Stimulated activated naive CD8-positive, alpha-beta T cell treated with anti-CD3 and anti-CD28 coated beads, Interleukin-15, Interleukin-2, amounts not matched to agents 100 ng/mL and 50 ng/mL, for 24 hours (primary cell): Measurements from ENCODE around the gene TPR.
"Not testable (repeated sequence)": the region's sequence is repeated elsewhere in the genome, so short reads cannot be mapped to it uniquely, and the experiment has no call there.

Experiments
- H3K27ac Mint-ChIP-seq: one replicate; pipeline ENCODE4 v1.8.0; 2021; ENCODE audit warnings: mild to moderate bottlenecking, mixed read lengths
- H3K27me3 Mint-ChIP-seq: one replicate; pipeline ENCODE4 v1.8.0; 2021; ENCODE audit warnings: mixed read lengths
- H3K36me3 Mint-ChIP-seq: one replicate; pipeline ENCODE4 v1.8.0; 2021; ENCODE audit warnings: low read depth, mixed read lengths
- H3K4me1 Mint-ChIP-seq: one replicate; pipeline ENCODE4 v1.8.0; 2021; ENCODE audit warnings: low read depth, mixed read lengths
- H3K4me3 Mint-ChIP-seq: one replicate; pipeline ENCODE4 v1.8.0; 2021; ENCODE audit warnings: mild to moderate bottlenecking, mixed read lengths
- H3K9me3 Mint-ChIP-seq: one replicate; pipeline ENCODE4 v1.8.0; 2021; ENCODE audit warnings: mixed read lengths

The TPR gene

GRCh38 chr1:186375152-186375928 lies at the start of gene TPR, which contains the start of gene ODR4:
TPR (minus strand) TSS chr1:186375253; CDS start chr1:186375028, 225 bp downstream.
ODR4 (plus strand) TSS chr1:186375838; CDS start chr1:186379786, 3,948 bp downstream.
- Mint-ChIP-seq H3K27ac (peak within 1 kb of the TSS; percentile 98), H3K36me3 (peaks cover 35% of the 10 kb centered on the region), H3K4me1 (peaks cover 45% of the 10 kb centered on the region), H3K9me3 (no peaks in the 10 kb centered on the region), H3K27me3 (no peaks in the 10 kb centered on the region), H3K4me3 (peak within 1 kb of the TSS; percentile 99)

GRCh38 chr1:186424539-186424938 lies 49.5 kb upstream of the TPR start:
- Mint-ChIP-seq H3K4me3 (no peak overlapping the region), H3K27ac (no peak overlapping the region), H3K36me3 (peaks cover 32% of the 10 kb centered on the region), H3K27me3 (no peaks in the 10 kb centered on the region), H3K9me3 (no peaks in the 10 kb centered on the region), H3K4me1 (no peaks in the 10 kb centered on the region)

- H3K9me3 Mint-ChIP-seq = no peaks in the 10 kb centered on the region
- no peak overlapping the region for H3K4me3 Mint-ChIP-seq
- H3K4me1 Mint-ChIP-seq = no peaks in the 10 kb centered on the region
- no peak overlapping the region for H3K27ac Mint-ChIP-seq
- no peaks in the 10 kb centered on the region for H3K27me3 Mint-ChIP-seq
- H3K36me3 Mint-ChIP-seq = peaks cover 36% of the 10 kb centered on the region
These were observed 46.4 kb upstream of the TPR start for GRCh38 chr1:186421446-186421845.

- no peak overlapping the region for H3K27ac Mint-ChIP-seq
- H3K9me3 Mint-ChIP-seq = no peaks in the 10 kb centered on the region
- H3K4me1 Mint-ChIP-seq = no peaks in the 10 kb centered on the region
- H3K4me3 Mint-ChIP-seq = no peak overlapping the region
- H3K36me3 Mint-ChIP-seq = peaks cover 35% of the 10 kb centered on the region
- H3K27me3 Mint-ChIP-seq = no peaks in the 10 kb centered on the region
These were observed 45.9 kb upstream of the TPR start for GRCh38 chr1:186420923-186421322.

DNA sequence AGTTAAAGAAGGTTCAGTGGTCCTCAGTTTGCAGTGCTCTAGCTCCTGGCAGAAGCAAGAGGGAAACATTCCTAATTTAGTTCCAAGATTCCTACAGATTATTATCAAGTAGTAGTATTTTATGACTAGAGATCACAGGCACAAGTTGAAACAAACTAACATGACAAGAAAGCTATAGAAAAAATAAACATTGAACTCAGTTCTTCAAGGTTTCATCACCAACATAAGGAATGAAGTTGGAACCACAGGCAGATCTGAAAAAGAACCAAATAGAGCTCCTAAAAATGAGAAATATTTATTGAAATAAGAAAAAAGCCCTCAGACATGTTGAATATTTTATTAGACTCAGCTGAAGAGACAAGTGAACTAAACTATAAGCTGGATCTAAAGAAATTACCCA lies 45.3 kb upstream of the TPR start:
- H3K4me1 Mint-ChIP-seq = no peaks in the 10 kb centered on the region
- H3K27ac Mint-ChIP-seq = no peak overlapping the region
- peaks cover 32% of the 10 kb centered on the region for H3K36me3 Mint-ChIP-seq
- H3K9me3 Mint-ChIP-seq = no peaks in the 10 kb centered on the region
- H3K4me3 Mint-ChIP-seq = no peak overlapping the region
- no peaks in the 10 kb centered on the region for H3K27me3 Mint-ChIP-seq

DNA sequence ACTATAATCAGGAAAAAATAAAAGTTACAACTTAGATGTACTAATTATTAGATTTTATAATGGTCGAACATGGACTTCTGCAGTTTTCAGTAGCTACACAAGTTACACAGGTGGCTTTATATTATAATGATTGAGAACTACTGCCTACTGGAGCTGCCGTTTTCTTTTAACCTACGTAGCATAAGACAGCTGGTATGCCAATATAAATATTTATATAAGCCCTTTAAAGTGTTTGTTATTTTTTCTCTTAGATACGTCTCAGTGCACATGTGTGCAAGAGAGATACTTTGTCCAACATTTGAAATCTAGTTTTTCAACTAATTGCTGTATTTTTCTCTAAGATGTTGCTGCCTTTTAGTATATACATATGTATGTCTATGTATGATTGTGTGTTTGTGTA lies 43.5 kb upstream of the TPR start:
- Mint-ChIP-seq H3K27me3 (no peaks in the 10 kb centered on the region), H3K9me3 (no peaks in the 10 kb centered on the region), H3K27ac (no peak overlapping the region), H3K36me3 (peaks cover 30% of the 10 kb centered on the region), H3K4me3 (no peak overlapping the region), H3K4me1 (no peaks in the 10 kb centered on the region)

GRCh38 chr1:186413319-186413718 lies 38.3 kb upstream of the TPR start:
- no peak overlapping the region for H3K27ac Mint-ChIP-seq
- H3K9me3 Mint-ChIP-seq = no peaks in the 10 kb centered on the region
- no peaks in the 10 kb centered on the region for H3K4me1 Mint-ChIP-seq
- no peak overlapping the region for H3K4me3 Mint-ChIP-seq
- H3K36me3 Mint-ChIP-seq = peaks cover 10% of the 10 kb centered on the region
- no peaks in the 10 kb centered on the region for H3K27me3 Mint-ChIP-seq

DNA sequence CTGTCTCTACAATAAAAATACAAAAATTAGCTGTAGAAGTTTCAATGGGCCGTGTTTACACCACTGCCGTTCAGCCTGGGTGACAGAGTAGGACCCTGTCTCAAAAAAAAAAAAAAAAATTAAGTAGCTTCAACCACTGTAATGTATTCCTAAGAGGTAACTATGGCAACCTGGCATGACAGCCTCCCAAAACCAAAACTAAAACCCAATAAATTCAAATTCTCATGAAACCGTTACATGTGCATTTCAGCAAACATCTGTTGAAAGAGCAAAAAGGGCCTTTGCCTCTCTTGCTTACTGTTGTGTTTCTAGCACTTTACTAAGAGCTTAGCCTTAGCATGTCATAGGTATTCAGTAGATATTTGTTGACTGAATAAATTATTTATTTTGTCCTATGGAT lies 34.0 kb upstream of the TPR start:
- Mint-ChIP-seq H3K36me3 (peaks cover 36% of the 10 kb centered on the region), H3K4me3 (no peak overlapping the region), H3K27ac (no peak overlapping the region), H3K27me3 (no peaks in the 10 kb centered on the region), H3K4me1 (peaks cover 4% of the 10 kb centered on the region), H3K9me3 (no peaks in the 10 kb centered on the region)

DNA sequence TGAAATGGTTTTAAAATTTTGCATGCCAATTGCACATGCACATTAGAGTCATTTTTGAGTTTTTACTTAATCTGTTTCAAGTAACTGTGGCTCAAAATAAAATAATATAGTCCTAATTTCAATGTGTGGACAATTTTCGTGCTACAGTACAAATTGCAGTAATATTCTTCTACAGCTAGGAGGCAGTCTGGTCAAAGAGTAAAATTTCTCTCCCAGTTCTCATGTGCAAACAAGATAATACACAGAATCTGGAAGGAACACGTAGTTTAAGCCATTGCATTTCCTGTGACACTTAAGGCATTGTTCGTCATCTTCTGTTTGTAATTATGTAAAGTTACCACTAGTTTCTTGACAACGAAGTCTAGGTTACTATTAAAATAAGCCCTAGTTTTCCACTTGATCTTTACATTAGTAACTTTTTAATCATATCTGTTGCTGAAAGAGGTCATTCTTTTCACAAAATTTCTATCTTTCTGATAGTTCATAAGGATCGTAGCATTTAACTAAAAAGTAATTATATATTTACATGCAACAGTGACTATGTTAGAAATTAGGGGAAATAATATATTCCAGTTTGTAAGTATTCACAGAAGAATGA lies 29.5 kb upstream of the TPR start:
- Mint-ChIP-seq H3K4me3 (no peak overlapping the region), H3K27ac (no peak overlapping the region), H3K4me1 (peaks cover 4% of the 10 kb centered on the region), H3K27me3 (no peaks in the 10 kb centered on the region), H3K9me3 (no peaks in the 10 kb centered on the region), H3K36me3 (peaks cover 49% of the 10 kb centered on the region)

GRCh38 chr1:186403632-186404031 lies 28.6 kb upstream of the TPR start:
- H3K36me3 Mint-ChIP-seq = peaks cover 53% of the 10 kb centered on the region
- no peaks in the 10 kb centered on the region for H3K27me3 Mint-ChIP-seq
- H3K4me3 Mint-ChIP-seq = no peak overlapping the region
- no peak overlapping the region for H3K27ac Mint-ChIP-seq
- H3K9me3 Mint-ChIP-seq = no peaks in the 10 kb centered on the region
- H3K4me1 Mint-ChIP-seq = peaks cover 4% of the 10 kb centered on the region

DNA sequence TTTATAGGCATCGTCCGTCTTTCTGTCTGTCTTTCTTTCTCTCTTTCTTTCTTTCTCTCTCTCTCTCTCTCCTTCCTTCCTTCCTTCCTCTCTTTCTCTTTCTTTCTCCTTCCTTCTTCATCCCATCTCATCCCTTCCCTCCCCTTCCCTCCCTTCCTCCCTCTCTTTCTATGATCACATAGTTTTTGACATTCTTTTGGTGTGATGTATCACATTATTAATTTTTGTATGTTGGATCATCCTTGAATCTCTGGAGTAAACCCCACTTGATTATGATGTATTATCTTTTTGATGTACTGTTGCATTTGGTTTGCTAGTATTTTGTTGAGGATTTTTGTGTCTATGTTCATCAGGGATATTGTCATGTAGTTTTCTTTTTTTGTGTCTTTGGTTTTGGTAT lies 26.4 kb upstream of the TPR start:
- H3K9me3 Mint-ChIP-seq, H3K27me3 Mint-ChIP-seq, H3K27ac Mint-ChIP-seq, H3K4me3 Mint-ChIP-seq, H3K4me1 Mint-ChIP-seq: not testable (repeated sequence)
- H3K36me3 Mint-ChIP-seq = peaks cover 46% of the 10 kb centered on the region

DNA sequence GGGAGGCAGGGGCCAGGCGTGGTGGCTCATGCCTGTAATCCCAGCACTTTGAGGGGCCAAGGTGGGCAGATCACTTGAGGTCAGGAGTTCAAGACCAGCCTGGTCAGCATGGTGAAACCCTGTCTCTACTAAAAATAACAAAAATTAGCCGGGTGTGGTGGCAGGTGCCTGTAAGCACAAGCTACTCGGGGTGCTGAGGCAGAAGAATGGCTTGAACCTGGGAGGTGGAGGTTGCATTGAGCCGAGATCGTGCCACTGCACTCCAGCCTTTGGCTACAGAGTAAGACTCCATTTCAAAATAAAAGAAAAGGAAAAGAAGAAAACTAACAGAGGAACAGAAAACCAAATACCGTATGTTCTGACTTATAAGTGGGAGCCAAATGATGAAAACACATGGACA lies 17.7 kb upstream of the TPR start:
- H3K36me3 Mint-ChIP-seq = peaks cover 54% of the 10 kb centered on the region
- not testable (repeated sequence) for H3K27me3 Mint-ChIP-seq, H3K27ac Mint-ChIP-seq, H3K4me3 Mint-ChIP-seq, H3K9me3 Mint-ChIP-seq, H3K4me1 Mint-ChIP-seq

DNA sequence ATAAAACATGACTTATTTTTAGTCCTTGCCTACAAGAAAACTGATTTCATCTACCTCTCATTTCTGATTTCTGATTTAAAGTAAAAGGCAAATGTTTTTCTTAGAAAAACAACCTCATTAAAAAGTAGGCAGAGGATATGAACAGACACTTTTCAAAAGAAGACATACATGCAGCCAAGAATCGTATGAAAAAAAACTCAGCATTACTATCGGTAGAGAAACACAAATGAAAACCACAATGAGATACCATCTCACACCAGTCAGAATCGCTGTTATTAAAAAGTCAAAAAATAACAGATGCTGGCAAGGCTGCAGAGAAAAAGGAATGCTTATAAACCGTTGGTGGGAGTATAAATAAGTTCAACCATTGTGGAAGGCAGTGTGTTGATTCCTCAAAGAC lies 16.8 kb upstream of the TPR start:
- H3K4me1 Mint-ChIP-seq = no peaks in the 10 kb centered on the region
- no peaks in the 10 kb centered on the region for H3K9me3 Mint-ChIP-seq
- peaks cover 53% of the 10 kb centered on the region for H3K36me3 Mint-ChIP-seq
- no peak overlapping the region for H3K27ac Mint-ChIP-seq
- H3K27me3 Mint-ChIP-seq = no peaks in the 10 kb centered on the region
- H3K4me3 Mint-ChIP-seq = no peak overlapping the region

DNA sequence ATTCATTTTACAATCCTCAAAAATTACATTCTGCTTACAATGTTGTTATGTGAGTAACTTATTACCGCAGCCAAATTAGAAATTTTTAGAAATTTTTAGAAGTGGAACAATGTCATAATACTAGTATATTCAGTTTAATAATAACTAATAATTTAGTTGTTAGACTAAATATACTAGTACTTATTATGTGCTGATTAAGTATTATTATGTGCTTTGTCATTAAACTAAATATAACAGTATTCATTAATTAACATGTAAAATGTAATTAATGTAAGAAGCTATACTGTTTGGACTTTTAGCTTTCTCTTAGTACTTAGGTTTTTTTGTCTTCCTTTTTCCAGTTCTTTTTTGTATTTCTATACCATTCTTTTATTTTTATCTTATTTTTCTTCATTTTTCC lies 15.9 kb upstream of the TPR start:
- H3K27me3 Mint-ChIP-seq = no peaks in the 10 kb centered on the region
- no peak overlapping the region for H3K27ac Mint-ChIP-seq
- H3K36me3 Mint-ChIP-seq = peaks cover 52% of the 10 kb centered on the region

DNA sequence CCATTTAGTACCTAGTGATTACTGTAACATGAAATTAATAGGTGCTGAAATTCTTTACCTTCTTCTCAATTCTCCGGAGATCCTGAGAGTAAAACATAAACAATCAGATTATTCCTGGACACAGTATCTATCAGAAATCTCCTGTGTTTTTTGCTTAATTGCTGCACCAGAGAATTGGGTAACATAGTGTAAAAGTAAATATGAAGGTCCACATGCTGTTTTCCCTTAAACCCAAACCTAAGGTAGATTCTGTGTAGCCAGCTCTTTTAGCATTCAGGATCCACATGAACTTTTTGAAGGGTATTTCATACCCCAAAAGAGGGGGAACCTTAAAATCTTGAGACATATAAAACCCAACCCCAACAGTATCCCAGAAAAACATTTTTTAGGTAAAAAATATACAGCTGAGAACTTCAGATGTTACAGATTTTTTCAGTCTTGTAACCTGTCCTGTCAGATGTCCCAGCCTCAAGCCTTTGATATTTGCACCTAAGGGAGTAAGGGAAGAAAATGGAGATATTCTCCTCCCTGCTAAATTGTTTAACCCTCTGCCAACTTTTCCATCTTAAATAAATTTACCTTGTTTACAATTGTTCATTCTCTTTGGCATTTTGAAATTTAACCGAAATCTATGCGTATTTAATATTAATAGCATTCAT lies 11.8 kb upstream of the TPR start:
- Mint-ChIP-seq H3K9me3 (no peaks in the 10 kb centered on the region), H3K27me3 (no peaks in the 10 kb centered on the region), H3K4me1 (peaks cover 7% of the 10 kb centered on the region), H3K36me3 (peaks cover 44% of the 10 kb centered on the region), H3K27ac (no peak overlapping the region), H3K4me3 (no peak overlapping the region)

More for the DNA sequence above, 15.9 kb upstream of the TPR start:
- Mint-ChIP-seq H3K4me1 (no peaks in the 10 kb centered on the region), H3K9me3 (no peaks in the 10 kb centered on the region), H3K4me3 (no peak overlapping the region)
